ENCODE results near the gene ERH. TPM values are rescaled to one million over a fixed set of nuclear protein-coding genes. Genes with fewer than 3 reads are reported as not detected.

The ERH gene
- total RNA-seq, 2 donors from 2014 or later = 68.5 to 111 TPM

GRCh38 chr14:69372146-69372545 is 26.0 kb downstream of the ERH start:
- TF ChIP-seq POLR2A (IDR thresholded peaks at IDR 0.05) = no peak
- no peak for TF ChIP-seq POLR2AphosphoS5 (IDR thresholded peaks at IDR 0.05)
- no peak for TF ChIP-seq CTCF (IDR thresholded peaks at IDR 0.05)
- intact Hi-C loops (cut with DNase I) = no loop called here
- no peak for DNase-seq (ENCODE audit: low spot score)

GRCh38 chr14:69370061-69370460 is 28.0 kb downstream of the ERH start:
- no peak for TF ChIP-seq CTCF (IDR thresholded peaks at IDR 0.05)
- TF ChIP-seq POLR2AphosphoS5 (IDR thresholded peaks at IDR 0.05) = no peak
- TF ChIP-seq POLR2A (IDR thresholded peaks at IDR 0.05) = no peak
- Histone ChIP-seq H3K27me3 (replicated peaks; ENCODE audit: insufficient read depth) (no peaks in the 10 kb centered on the region), H3K27ac (no peak overlapping the region), H3K4me3 (no peak overlapping the region), H3K4me1 (replicated peaks) (no peaks in the 10 kb centered on the region), H3K36me3 (no peaks in the 10 kb centered on the region), H3K9me3 (no peaks in the 10 kb centered on the region)
- DNase-seq (ENCODE audit: low spot score) = no peak
- intact Hi-C loops (cut with DNase I) = no loop called here
- WGBS = 57% methylated on average over 5 of the region's 5 CpGs

More at GRCh38 chr14:69372146-69372545, 26.0 kb downstream of the ERH start:
- no peak overlapping the region for H3K27ac ChIP-seq
- no peaks in the 10 kb centered on the region for H3K36me3 ChIP-seq
- H3K9me3 ChIP-seq = no peaks in the 10 kb centered on the region
- no peaks in the 10 kb centered on the region for H3K27me3 ChIP-seq (replicated peaks; ENCODE audit: insufficient read depth)
- H3K4me3 ChIP-seq = no peak overlapping the region
- 90% methylated on average over 3 of the region's 3 CpGs for WGBS
- no peaks in the 10 kb centered on the region for H3K4me1 ChIP-seq (replicated peaks)

- Histone ChIP-seq H3K27ac (no peak overlapping the region), H3K36me3 (no peaks in the 10 kb centered on the region), H3K4me3 (no peak overlapping the region), H3K9me3 (no peaks in the 10 kb centered on the region), H3K27me3 (replicated peaks; ENCODE audit: insufficient read depth) (no peaks in the 10 kb centered on the region), H3K4me1 (replicated peaks) (no peaks in the 10 kb centered on the region)
- 81% methylated on average over 1 of the region's 1 CpG for WGBS
- intact Hi-C loops (cut with DNase I) = no loop called here
- no peak for TF ChIP-seq POLR2AphosphoS5 (IDR thresholded peaks at IDR 0.05)
- TF ChIP-seq POLR2A (IDR thresholded peaks at IDR 0.05) = no peak
- no peak for TF ChIP-seq CTCF (IDR thresholded peaks at IDR 0.05)
- DNase-seq (ENCODE audit: low spot score) = no peak
These were observed 29.7 kb downstream of the ERH start for GRCh38 chr14:69368381-69368780.

DNA sequence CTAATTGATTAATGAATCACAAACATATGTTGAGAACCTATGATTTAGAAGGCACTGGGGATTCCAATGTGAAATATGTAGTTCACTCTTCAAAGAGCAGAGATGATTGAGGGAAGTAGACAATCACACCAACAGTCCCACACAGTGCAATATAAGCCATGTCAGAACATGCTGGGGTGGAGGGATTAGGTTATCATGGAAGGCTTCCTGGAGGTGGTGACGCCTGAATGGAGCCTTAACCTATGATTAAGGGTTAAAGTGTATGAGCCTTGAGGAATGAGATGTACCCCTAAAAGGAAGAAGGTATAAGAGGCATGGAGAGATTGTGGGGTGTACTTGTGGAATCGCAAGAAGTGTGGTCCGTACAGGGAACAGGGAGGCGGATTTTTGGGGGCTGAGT is 31.3 kb downstream of the ERH start:
- intact Hi-C loops (cut with DNase I) = no loop called here
- Histone ChIP-seq H3K27ac (no peak overlapping the region), H3K9me3 (no peaks in the 10 kb centered on the region), H3K27me3 (replicated peaks; ENCODE audit: insufficient read depth) (no peaks in the 10 kb centered on the region), H3K4me1 (replicated peaks) (no peaks in the 10 kb centered on the region), H3K4me3 (no peak overlapping the region), H3K36me3 (no peaks in the 10 kb centered on the region)
- DNase-seq (ENCODE audit: low spot score) = no peak
- WGBS = 98% methylated on average over 4 of the region's 4 CpGs
- TF ChIP-seq POLR2AphosphoS5 (IDR thresholded peaks at IDR 0.05) (no peak), CTCF (IDR thresholded peaks at IDR 0.05) (no peak), POLR2A (IDR thresholded peaks at IDR 0.05) (no peak)

GRCh38 chr14:69366069-69366468 is 32.0 kb downstream of the ERH start:
- intact Hi-C loops (cut with DNase I) = no loop called here

More at GRCh38 chr14:69366069-69366468, 32.0 kb downstream of the ERH start:
- Histone ChIP-seq H3K9me3 (no peaks in the 10 kb centered on the region), H3K27ac (no peak overlapping the region), H3K4me3 (no peak overlapping the region), H3K27me3 (replicated peaks; ENCODE audit: insufficient read depth) (no peaks in the 10 kb centered on the region), H3K36me3 (no peaks in the 10 kb centered on the region), H3K4me1 (replicated peaks) (no peaks in the 10 kb centered on the region)
- WGBS = 38% methylated on average over 3 of the region's 3 CpGs
- DNase-seq (ENCODE audit: low spot score) = no peak
- TF ChIP-seq POLR2A (IDR thresholded peaks at IDR 0.05) (no peak), CTCF (IDR thresholded peaks at IDR 0.05) (no peak), POLR2AphosphoS5 (IDR thresholded peaks at IDR 0.05) (no peak)
